ENCODE measurements around the gene TSPO.

DNA sequence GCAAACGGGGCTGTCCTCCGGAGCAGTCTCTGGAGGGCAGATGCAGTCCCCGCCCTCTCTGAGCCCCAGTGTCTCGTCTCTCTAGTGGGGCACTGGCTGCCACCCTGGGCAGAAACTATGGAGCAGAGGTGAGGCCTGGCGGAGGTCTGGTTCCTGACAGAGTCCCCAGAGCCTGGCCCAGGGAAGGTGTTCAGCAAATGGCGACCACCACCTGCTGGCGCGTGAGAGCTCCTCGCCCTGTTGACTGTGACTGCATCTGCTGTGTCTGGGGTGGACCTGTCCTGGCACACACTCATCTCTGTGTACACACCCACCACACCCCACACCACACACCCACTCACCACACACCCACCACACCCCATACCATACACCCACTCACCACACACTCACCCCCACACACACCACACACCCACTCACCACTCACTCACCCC lies 53.9 kb downstream of the TSPO start:
- TF ChIP-seq EZH2 (IDR thresholded peaks at IDR 0.05; ENCODE audit: borderline replicate concordance, low read length): no peak
- TF ChIP-seq, protein P1, sequence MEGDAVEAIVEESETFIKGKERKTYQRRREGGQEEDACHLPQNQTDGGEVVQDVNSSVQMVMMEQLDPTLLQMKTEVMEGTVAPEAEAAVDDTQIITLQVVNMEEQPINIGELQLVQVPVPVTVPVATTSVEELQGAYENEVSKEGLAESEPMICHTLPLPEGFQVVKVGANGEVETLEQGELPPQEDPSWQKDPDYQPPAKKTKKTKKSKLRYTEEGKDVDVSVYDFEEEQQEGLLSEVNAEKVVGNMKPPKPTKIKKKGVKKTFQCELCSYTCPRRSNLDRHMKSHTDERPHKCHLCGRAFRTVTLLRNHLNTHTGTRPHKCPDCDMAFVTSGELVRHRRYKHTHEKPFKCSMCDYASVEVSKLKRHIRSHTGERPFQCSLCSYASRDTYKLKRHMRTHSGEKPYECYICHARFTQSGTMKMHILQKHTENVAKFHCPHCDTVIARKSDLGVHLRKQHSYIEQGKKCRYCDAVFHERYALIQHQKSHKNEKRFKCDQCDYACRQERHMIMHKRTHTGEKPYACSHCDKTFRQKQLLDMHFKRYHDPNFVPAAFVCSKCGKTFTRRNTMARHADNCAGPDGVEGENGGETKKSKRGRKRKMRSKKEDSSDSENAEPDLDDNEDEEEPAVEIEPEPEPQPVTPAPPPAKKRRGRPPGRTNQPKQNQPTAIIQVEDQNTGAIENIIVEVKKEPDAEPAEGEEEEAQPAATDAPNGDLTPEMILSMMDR (IDR thresholded peaks at IDR 0.05; ENCODE audit: low read length): no peak

Measured in OCI-LY1 (cell line).